Suprapubic skin (tissue), 4 donors: ENCODE data around the gene NRG3. TPM values are rescaled to one million over a fixed set of nuclear protein-coding genes. Genes with fewer than 3 reads are reported as not detected.

ENCODE experiments used
- DNase-seq, 2 donors: peaks; one replicate each; pipeline ENCODE4 v3.0.0-alpha.2; 2019; ENCODE audit warnings: low spot score in 2 of 2
- H3K27ac ChIP-seq: fragments of 200-600 bp; sonication (generic); one replicate; pipeline ENCODE4 v1.5.1; 2019
- H3K27me3 ChIP-seq: fragments of 200-600 bp; sonication (generic); one replicate; pipeline ENCODE4 v1.5.1; 2019
- H3K36me3 ChIP-seq: fragments of 200-600 bp; sonication (generic); one replicate; pipeline ENCODE4 v1.5.1; 2019
- H3K4me1 ChIP-seq: fragments of 200-600 bp; sonication (generic); one replicate; pipeline ENCODE4 v1.5.1; 2019
- H3K4me3 ChIP-seq: fragments of 200-600 bp; sonication (generic); one replicate; pipeline ENCODE4 v1.5.1; 2019; ENCODE audit warnings: mild to moderate bottlenecking
- H3K9me3 ChIP-seq: fragments of 200-600 bp; sonication (generic); one replicate; pipeline ENCODE4 v1.5.1; 2019
- EP300 ChIP-seq: sonication (generic); formaldehyde crosslinking; IDR thresholded peaks from one replicate; pipeline ENCODE4 v1.6.1; 2017; ENCODE audit warnings: antibody characterized with exemption
- POLR2A ChIP-seq, 2 donors: fragments of 450-650 bp; IDR thresholded peaks; one replicate each; pipeline ENCODE4 v1.6.1; 2017; ENCODE audit warnings: antibody characterized with exemption in 2 of 2, mild to moderate bottlenecking in 2 of 2, moderate library complexity in 2 of 2
- POLR2AphosphoS5 ChIP-seq, 3 donors: sonication (generic); formaldehyde crosslinking; IDR thresholded peaks; one replicate each; pipeline ENCODE4 v1.6.1; 2017; ENCODE audit warnings: antibody characterized with exemption in 3 of 3
- WGBS: methylation state at CpG from one replicate; pipeline ENCODE4 v1.1.5; 2018; 5-methylcytosine and 5-hydroxymethylcytosine counted together
- total RNA-seq, 4 donors: library from RNA; depleted of rRNA; stranded (reverse); fragments of >200 nt; gene quantifications; one replicate each; pipeline ENCODE4 v1.1.0, GENCODE V29; 2016
- TF ChIP-seq, protein P1 (sequence below), 2 donors: fragments of 200-600 bp in 1 of 2; fragments of 450-650 bp in 1 of 2; sonication (generic) in 1 of 2; IDR thresholded peaks; one replicate each; pipeline ENCODE4 v1.5.1; 2016 to 2019; ENCODE audit warnings: antibody characterized with exemption in 2 of 2, mild to moderate bottlenecking in 1 of 2, moderate library complexity in 1 of 2

Gene NRG3
- total RNA-seq, 4 donors from 2014 or later = 0.65 to 3.5 (median 1.3) TPM

DNA sequence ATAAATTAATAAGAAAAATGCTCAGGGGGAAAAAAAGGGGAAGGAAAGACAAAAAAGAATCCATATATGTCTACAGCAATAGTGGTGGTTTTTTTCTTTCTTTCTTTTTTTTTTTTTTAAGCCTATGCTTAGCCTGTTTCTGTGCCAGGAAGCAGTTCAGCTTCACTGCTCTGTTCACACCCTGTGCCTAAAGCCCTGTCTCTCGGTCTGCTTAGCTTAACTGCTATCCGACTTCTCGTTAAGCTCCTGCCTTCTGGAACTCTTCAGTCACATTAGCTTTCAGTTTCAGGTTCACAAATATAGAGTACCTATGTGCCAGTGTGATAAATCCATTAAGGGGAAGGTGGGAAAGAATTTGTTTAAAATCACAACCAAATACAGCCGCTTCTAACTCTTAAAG is 26.5 kb upstream of the NRG3 start:
- Histone ChIP-seq H3K4me3 (no peak overlapping the region), H3K36me3 (no peaks in the 10 kb centered on the region), H3K27me3 (no peaks in the 10 kb centered on the region), H3K27ac (no peak overlapping the region), H3K4me1 (no peaks in the 10 kb centered on the region), H3K9me3 (no peaks in the 10 kb centered on the region)
- no peak for DNase-seq
- WGBS = 18% methylated on average over 4 of the region's 4 CpGs
- no peak for TF ChIP-seq POLR2AphosphoS5 (IDR thresholded peaks at IDR 0.05)

DNA sequence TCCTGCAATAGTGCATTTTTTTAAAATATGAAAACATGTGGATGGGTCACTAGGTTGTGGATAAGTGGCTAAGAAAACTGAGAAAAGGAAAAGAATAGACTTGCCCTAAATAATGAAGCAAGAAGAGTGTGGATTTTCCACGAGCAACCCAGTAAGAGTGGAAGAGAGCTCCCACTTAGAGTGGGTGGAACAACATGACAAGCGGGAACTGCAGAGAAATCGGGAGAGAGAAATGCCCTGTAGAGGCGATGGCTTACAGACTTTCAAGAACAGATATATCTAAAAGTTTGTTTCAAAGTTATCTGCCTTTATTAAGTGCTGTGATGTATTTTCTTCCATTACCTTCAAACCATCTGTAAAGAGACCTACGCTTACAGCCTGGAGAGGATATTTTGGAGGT is 26.1 kb upstream of the NRG3 start:
- H3K9me3 ChIP-seq = no peaks in the 10 kb centered on the region
- H3K36me3 ChIP-seq = no peaks in the 10 kb centered on the region
- TF ChIP-seq POLR2A (IDR thresholded peaks at IDR 0.05) (no peak), POLR2AphosphoS5 (IDR thresholded peaks at IDR 0.05) (no peak), EP300 (no peak)
- TF ChIP-seq, protein P1, sequence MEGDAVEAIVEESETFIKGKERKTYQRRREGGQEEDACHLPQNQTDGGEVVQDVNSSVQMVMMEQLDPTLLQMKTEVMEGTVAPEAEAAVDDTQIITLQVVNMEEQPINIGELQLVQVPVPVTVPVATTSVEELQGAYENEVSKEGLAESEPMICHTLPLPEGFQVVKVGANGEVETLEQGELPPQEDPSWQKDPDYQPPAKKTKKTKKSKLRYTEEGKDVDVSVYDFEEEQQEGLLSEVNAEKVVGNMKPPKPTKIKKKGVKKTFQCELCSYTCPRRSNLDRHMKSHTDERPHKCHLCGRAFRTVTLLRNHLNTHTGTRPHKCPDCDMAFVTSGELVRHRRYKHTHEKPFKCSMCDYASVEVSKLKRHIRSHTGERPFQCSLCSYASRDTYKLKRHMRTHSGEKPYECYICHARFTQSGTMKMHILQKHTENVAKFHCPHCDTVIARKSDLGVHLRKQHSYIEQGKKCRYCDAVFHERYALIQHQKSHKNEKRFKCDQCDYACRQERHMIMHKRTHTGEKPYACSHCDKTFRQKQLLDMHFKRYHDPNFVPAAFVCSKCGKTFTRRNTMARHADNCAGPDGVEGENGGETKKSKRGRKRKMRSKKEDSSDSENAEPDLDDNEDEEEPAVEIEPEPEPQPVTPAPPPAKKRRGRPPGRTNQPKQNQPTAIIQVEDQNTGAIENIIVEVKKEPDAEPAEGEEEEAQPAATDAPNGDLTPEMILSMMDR (IDR thresholded peaks at IDR 0.05) = no peak
- H3K4me1 ChIP-seq = no peaks in the 10 kb centered on the region
- no peak overlapping the region for H3K27ac ChIP-seq
- no peak for DNase-seq
- H3K4me3 ChIP-seq = no peak overlapping the region
- WGBS = 81% methylated on average over 5 of the region's 5 CpGs
- H3K27me3 ChIP-seq = no peaks in the 10 kb centered on the region

GRCh38 chr10:81862596-81862995 is 12.4 kb upstream of the NRG3 start:
- Histone ChIP-seq H3K27ac (no peak overlapping the region), H3K4me1 (no peaks in the 10 kb centered on the region), H3K36me3 (no peaks in the 10 kb centered on the region), H3K9me3 (no peaks in the 10 kb centered on the region), H3K4me3 (no peak overlapping the region), H3K27me3 (no peaks in the 10 kb centered on the region)
- 84% methylated on average over 5 of the region's 19 CpGs for WGBS
- DNase-seq = no peak
- no peak for TF ChIP-seq EP300
- no peak for TF ChIP-seq POLR2A (IDR thresholded peaks at IDR 0.05)
- TF ChIP-seq, protein P1 (IDR thresholded peaks at IDR 0.05) = no peak
- no peak for TF ChIP-seq POLR2AphosphoS5 (IDR thresholded peaks at IDR 0.05)

DNA sequence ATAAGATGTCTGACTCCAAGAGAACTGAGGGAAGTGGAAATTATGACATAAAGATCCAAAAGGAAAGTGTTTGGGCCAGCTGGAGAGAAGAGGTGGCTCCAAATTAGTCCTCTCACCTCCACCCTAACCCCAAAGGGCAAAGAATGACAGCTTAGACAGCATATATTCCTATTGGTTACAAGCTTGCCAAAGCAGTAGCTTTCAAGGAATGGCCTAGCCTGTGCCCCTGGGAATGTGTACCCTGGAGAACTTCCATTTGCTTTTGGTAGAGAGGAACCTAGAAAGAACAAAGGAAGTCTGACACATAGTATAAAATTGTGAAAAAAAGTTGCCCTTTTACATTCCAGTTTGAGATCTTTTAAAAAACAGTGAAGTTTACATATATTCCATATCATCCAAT is 11.2 kb upstream of the NRG3 start:
- Histone ChIP-seq H3K27ac (no peak overlapping the region), H3K27me3 (no peaks in the 10 kb centered on the region), H3K4me3 (no peak overlapping the region), H3K36me3 (no peaks in the 10 kb centered on the region), H3K9me3 (no peaks in the 10 kb centered on the region), H3K4me1 (no peaks in the 10 kb centered on the region)
- no peak for DNase-seq
- TF ChIP-seq POLR2AphosphoS5 (IDR thresholded peaks at IDR 0.05) (no peak), EP300 (no peak), POLR2A (IDR thresholded peaks at IDR 0.05) (no peak)
- TF ChIP-seq, protein P1 (IDR thresholded peaks at IDR 0.05) = no peak

DNA sequence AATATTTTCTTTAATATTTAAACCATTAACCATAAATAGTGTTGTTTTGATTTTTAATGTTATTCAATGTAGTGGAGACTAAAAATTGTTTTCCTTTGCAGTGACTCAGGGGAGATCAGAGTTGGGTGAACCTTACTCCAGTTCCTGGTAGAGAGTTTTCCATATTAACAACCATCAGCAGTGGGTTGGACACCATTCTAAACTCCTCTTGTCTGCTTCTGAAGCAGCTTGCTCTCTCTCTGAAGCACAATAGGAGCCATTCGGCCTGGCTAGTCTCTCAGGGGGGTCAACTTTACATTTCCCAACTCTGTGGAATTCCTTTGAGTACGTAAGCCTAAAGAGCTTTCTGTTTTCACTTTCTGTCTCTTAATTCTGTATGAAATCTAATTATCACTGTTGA is 9.4 kb upstream of the NRG3 start:
- Histone ChIP-seq H3K36me3 (no peaks in the 10 kb centered on the region), H3K27me3 (no peaks in the 10 kb centered on the region), H3K9me3 (no peaks in the 10 kb centered on the region), H3K27ac (no peak overlapping the region), H3K4me3 (no peak overlapping the region), H3K4me1 (no peaks in the 10 kb centered on the region)
- TF ChIP-seq POLR2AphosphoS5 (IDR thresholded peaks at IDR 0.05) (no peak), POLR2A (IDR thresholded peaks at IDR 0.05) (no peak), EP300 (no peak)
- TF ChIP-seq, protein P1 (IDR thresholded peaks at IDR 0.05) = no peak
- no peak for DNase-seq
- 55% methylated on average over 2 of the region's 2 CpGs for WGBS

GRCh38 chr10:81866753-81867152 is 8.2 kb upstream of the NRG3 start:
- H3K36me3 ChIP-seq = no peaks in the 10 kb centered on the region
- no peak overlapping the region for H3K4me3 ChIP-seq
- H3K4me1 ChIP-seq = no peaks in the 10 kb centered on the region
- no peak for DNase-seq
- TF ChIP-seq, protein P1 (IDR thresholded peaks at IDR 0.05) = no peak
- TF ChIP-seq POLR2AphosphoS5 (IDR thresholded peaks at IDR 0.05) (no peak), EP300 (no peak), POLR2A (IDR thresholded peaks at IDR 0.05) (no peak)
- no peaks in the 10 kb centered on the region for H3K9me3 ChIP-seq
- no peak overlapping the region for H3K27ac ChIP-seq
- H3K27me3 ChIP-seq = peaks cover 7% of the 10 kb centered on the region
